Measurements from ENCODE around the gene SKI. TPM values are rescaled to one million over a fixed set of nuclear protein-coding genes. Genes with fewer than 3 reads are reported as not detected.

The SKI gene
- total and polyA plus RNA-seq, 9 of the 15 experiments (the other 6 are each of a cell fraction or from before 2014, with no cell fraction given) = 0.10 to 60.5 (median 4.6) TPM

DNA sequence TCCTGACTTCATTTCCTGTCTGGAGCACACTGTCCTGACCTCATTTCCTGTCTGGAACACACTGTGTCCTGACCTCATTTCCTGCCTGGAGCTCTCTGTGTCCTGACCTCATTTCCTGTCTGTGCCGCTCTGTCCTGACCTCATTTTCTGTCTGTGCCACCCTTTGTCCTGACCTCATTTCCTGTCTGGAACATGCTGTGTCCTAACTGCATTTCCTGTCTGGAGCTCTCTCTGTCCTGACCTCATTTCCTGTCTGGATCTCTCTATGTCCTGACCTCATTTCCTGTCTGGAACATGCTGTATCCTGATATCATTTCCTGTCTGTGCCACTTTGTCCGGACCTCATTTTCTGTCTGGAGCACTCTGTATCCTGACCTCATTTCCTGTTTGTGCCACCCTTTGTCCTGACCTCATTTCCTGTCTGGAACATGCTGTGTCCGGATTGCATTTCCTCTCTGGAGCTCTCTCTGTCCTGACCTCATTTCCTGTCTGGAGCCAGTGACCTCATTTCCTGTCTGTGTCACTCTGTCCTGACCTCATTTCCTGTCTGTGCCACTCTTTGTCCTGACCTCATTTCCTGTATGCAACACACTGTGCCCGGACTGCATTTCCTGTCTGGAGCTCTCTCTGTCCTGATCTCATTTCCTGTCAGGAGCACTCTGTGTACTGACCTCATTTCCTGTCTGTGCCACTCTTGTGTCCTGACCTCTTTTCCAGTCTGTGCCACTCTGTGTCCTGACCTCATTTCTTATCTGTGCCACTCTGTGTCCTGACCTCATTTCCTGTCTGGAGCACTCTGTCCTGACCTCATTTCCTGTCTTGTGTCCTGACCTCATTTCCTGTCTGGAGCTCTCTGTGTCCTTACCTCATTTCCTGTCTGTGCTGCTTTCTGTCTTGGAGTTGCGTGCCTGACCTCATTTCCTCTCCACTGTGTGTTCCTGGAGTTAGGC, 27.6 kb downstream of the SKI start (continued):
- no peak for TF ChIP-seq GATAD2B (IDR thresholded peaks at IDR 0.05; ENCODE audit: borderline replicate concordance)
- TF ChIP-seq ZC3H8 (IDR thresholded peaks at IDR 0.05) = 0 out of 2 replicates have a peak, but pooled peaks have one; percentile 73
- TF ChIP-seq ZNF717 (CRISPR knock-in tag; IDR thresholded peaks at IDR 0.05) = no peak
- peak; percentile 51 for TF ChIP-seq MYC (IDR thresholded peaks at IDR 0.05; ENCODE audit: low read depth, low read length)
- no peak for TF ChIP-seq MYC (CRISPR knock-in tag; IDR thresholded peaks at IDR 0.05; ENCODE audit: borderline replicate concordance, low read depth)
- TF ChIP-seq, protein P1, sequence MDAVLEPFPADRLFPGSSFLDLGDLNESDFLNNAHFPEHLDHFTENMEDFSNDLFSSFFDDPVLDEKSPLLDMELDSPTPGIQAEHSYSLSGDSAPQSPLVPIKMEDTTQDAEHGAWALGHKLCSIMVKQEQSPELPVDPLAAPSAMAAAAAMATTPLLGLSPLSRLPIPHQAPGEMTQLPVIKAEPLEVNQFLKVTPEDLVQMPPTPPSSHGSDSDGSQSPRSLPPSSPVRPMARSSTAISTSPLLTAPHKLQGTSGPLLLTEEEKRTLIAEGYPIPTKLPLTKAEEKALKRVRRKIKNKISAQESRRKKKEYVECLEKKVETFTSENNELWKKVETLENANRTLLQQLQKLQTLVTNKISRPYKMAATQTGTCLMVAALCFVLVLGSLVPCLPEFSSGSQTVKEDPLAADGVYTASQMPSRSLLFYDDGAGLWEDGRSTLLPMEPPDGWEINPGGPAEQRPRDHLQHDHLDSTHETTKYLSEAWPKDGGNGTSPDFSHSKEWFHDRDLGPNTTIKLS (IDR thresholded peaks at IDR 0.05; ENCODE audit: borderline replicate concordance, low read depth) = peak; percentile 73; the same call in 1 of the 2 replicates
- TF ChIP-seq, protein P2, sequence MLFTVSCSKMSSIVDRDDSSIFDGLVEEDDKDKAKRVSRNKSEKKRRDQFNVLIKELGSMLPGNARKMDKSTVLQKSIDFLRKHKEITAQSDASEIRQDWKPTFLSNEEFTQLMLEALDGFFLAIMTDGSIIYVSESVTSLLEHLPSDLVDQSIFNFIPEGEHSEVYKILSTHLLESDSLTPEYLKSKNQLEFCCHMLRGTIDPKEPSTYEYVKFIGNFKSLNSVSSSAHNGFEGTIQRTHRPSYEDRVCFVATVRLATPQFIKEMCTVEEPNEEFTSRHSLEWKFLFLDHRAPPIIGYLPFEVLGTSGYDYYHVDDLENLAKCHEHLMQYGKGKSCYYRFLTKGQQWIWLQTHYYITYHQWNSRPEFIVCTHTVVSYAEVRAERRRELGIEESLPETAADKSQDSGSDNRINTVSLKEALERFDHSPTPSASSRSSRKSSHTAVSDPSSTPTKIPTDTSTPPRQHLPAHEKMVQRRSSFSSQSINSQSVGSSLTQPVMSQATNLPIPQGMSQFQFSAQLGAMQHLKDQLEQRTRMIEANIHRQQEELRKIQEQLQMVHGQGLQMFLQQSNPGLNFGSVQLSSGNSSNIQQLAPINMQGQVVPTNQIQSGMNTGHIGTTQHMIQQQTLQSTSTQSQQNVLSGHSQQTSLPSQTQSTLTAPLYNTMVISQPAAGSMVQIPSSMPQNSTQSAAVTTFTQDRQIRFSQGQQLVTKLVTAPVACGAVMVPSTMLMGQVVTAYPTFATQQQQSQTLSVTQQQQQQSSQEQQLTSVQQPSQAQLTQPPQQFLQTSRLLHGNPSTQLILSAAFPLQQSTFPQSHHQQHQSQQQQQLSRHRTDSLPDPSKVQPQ (CRISPR knock-in tag; IDR thresholded peaks at IDR 0.05; ENCODE audit: borderline replicate concordance) = no peak
- TF ChIP-seq DMBX1 (CRISPR knock-in tag; IDR thresholded peaks at IDR 0.05; ENCODE audit: borderline replicate concordance) = peak; percentile 43; the same call in 1 of the 2 replicates
- no peak for TF ChIP-seq ZZZ3 (IDR thresholded peaks at IDR 0.05)
- TF ChIP-seq ZNF444 (CRISPR knock-in tag; IDR thresholded peaks at IDR 0.05) = no peak
- no peak for TF ChIP-seq SNRNP70 (optimal IDR thresholded peaks at IDR 0.05; ENCODE audit: low read depth, low read length)
- TF ChIP-seq, protein P3, sequence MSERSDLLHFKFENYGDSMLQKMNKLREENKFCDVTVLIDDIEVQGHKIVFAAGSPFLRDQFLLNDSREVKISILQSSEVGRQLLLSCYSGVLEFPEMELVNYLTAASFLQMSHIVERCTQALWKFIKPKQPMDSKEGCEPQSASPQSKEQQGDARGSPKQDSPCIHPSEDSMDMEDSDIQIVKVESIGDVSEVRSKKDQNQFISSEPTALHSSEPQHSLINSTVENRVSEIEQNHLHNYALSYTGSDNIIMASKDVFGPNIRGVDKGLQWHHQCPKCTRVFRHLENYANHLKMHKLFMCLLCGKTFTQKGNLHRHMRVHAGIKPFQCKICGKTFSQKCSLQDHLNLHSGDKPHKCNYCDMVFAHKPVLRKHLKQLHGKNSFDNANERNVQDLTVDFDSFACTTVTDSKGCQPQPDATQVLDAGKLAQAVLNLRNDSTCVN (CRISPR knock-in tag; IDR thresholded peaks at IDR 0.05) = no peak; the same call in 1 of the 2 replicates
- TF ChIP-seq, protein P4, sequence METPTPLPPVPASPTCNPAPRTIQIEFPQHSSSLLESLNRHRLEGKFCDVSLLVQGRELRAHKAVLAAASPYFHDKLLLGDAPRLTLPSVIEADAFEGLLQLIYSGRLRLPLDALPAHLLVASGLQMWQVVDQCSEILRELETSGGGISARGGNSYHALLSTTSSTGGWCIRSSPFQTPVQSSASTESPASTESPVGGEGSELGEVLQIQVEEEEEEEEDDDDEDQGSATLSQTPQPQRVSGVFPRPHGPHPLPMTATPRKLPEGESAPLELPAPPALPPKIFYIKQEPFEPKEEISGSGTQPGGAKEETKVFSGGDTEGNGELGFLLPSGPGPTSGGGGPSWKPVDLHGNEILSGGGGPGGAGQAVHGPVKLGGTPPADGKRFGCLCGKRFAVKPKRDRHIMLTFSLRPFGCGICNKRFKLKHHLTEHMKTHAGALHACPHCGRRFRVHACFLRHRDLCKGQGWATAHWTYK (CRISPR knock-in tag; IDR thresholded peaks at IDR 0.05) = no peak
- TF ChIP-seq HLTF (IDR thresholded peaks at IDR 0.05) = no peak
- TF ChIP-seq CEBPG (CRISPR knock-in tag; IDR thresholded peaks at IDR 0.05) = peak; percentile 28; the same call in 1 of the 2 replicates
- peak in 1 of 2 experiments; percentile 34; a peak in 1 of 4 replicates for TF ChIP-seq CEBPG (tag; conservative IDR thresholded peaks at IDR 0.05 in 1 of 2, IDR thresholded peaks at IDR 0.05 in 1 of 2)

All from K562 (cell line).